NCI-H446 (cell line): ENCODE measurements around the gene PAPPA.

Experiments
- DNase-seq, 2 experiments: peaks; one replicate each; lab custom pipeline; 2025; lab: John Stamatoyannopoulos, UW

Gene PAPPA

DNA sequence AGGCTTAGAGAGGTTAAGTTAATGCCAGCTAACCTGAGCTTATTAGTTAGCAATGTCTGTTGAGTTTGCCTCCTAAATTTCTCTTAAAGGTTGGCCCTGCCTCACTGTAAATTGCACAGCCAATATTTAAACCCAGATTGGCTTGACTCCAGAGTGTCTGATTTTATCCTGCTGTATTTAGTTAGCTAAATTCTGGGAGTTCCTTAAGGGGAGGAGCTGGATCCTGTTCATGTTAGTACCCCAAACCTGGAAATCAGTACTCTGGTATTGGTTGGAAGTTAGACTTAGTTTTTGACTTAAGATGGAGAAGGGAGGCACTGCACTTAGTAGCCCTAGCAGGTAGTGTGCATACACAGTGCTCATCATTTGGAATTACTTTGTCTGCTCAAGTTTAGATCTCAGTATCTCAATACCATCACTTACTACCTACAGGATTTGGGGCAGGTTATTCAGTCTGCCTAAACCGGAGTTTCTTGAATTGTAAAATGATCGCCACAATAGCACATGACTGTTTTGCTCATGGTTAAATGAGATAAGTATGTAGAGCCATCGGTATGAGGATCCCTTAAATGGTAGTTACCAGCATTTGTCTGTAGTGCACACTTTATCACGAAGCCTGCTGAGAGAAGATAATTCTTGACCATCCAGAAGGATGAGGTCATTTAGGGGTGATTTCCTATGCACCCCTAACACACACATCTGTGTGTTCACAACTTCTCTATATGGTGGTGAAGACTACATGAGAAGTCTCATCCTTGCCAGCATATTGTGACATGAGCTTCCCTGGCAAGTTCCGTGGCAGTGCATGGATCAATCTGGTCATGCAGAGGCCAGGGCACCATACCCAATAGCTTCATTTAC is 268.8 kb downstream of the PAPPA start:
- no peak for DNase-seq

DNA sequence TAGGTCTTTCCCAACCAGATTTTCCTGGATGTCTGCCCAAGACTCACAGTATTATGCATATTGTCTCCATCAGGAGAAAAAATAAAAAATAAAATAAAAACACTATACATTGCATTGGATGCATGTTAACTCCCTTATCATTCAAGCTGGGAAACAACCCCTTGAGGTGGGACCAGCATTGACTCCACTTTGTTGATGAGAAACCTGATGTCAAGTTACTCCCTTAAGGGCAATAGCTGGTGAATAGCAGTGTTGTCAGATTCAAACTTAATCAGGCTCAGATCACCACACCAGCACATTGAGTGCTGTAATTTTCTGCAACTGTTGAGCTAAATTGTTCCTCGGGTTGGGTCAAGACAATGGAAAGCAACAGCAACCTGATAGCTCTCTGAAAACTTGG is 269.6 kb downstream of the PAPPA start:
- DNase-seq, result no peak

DNA sequence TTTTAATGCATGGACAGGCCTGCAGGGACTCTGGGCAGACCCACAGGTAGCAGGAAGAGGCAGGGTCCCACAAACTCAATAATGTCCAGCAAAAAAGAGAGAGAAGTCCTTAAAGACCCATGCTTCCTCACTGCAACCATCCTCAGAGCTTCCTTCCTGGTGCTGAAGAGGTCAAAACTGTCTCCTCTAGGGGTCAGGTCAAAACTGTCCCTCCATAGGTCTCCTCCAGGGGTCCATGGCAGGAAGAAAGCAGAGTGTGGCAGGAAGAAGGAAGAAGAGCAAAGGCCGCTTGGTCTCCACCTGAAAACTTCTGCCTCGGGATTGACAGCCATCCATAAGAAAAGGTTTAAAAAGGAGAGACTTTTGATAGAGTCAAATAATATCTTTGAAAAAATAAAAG is 271.7 kb downstream of the PAPPA start:
- DNase-seq, result no peak

DNA sequence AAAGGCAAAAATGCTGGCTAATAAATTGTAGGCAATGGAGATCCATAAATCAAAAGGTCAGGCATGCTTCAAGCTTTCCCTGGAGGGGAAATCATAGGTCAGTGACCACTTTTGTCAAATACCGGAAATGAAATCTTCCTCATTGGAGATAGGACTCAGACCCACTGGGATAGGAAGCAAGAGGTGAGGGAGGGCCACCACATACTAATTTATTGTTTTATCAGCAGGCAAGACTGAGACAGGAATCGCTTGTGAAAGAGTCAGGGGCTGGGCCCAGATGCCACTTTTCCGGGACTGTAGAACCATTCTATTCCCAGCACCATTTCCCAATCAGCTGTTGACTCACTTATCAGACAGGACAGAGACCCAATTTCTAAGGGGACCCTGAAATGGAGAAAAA is 277.3 kb downstream of the PAPPA start:
- DNase-seq, result no peak

DNA sequence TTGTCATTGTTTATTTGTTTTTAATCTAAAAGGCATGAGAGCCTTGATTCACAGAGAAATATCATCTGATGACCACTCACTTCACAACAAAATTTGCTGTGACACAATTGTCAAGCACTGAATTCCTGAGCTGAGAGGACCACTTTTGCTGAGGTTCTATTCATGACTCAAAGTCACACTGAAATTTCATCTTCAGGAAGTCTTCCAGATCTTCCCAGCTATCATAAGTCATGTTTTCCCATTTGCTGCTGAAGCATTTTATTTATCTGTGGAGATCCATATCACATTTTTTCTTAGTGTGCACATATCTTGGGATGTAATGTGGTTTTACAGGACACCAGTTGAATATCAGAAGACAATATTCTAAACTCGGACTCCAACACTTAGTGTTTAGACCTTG is 278.5 kb downstream of the PAPPA start:
- no peak for DNase-seq

DNA sequence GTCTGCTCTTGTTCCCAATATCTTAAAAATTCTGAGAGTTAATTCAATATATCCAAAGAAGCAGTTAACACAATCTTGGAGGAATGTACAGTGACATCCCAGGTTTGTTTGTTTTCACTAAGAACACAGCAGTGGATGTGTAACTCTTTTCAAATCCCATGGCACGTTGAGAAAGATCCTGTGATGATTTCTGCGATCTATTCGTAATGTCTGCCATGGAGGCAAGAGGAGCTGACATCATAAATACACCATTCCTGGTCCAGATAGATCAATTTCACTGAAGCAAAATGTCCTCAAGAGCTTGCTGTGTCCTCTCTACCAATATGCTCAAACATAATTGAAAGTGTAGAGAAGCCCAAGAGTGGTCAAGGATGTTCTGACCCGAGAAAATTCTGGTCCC is 280.7 kb downstream of the PAPPA start:
- no peak for DNase-seq

DNA sequence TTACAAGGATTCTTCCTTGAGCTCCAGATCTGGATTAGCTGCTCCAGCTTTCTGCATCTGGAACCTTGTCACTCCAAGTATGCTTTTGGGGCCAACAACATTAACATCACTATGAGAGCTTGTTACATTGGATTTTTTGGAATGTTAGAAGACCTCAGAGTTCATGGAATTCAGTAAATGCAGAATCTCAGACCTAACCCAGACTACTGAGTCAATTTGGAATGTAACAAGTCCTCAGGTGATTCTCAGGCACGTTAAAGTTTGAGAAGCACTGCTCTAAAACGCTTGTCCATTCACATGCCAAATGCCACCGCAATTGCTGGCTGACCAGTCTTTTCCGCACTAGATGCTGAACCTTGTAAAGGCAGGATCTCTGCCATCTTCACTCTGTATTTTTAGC is 282.1 kb downstream of the PAPPA start:
- DNase-seq, result no peak

DNA sequence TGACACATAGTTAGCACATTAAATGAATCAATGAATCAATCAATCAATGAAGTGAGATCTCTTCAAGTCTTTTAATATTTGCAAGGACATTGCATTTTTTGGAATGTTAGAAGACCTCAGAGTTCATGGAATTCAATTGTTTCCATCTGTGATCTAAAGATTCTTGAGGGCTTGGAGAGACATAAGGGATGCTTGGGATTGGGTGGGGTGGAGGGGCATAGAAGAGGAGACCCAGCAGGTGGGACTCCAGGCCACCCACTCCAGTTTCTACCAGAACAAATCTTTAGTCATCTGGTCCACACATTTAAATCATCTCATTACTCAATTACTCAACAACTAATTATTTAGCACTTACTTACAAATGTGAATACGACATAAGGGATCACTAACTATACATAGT is 282.5 kb downstream of the PAPPA start:
- no peak for DNase-seq

DNA sequence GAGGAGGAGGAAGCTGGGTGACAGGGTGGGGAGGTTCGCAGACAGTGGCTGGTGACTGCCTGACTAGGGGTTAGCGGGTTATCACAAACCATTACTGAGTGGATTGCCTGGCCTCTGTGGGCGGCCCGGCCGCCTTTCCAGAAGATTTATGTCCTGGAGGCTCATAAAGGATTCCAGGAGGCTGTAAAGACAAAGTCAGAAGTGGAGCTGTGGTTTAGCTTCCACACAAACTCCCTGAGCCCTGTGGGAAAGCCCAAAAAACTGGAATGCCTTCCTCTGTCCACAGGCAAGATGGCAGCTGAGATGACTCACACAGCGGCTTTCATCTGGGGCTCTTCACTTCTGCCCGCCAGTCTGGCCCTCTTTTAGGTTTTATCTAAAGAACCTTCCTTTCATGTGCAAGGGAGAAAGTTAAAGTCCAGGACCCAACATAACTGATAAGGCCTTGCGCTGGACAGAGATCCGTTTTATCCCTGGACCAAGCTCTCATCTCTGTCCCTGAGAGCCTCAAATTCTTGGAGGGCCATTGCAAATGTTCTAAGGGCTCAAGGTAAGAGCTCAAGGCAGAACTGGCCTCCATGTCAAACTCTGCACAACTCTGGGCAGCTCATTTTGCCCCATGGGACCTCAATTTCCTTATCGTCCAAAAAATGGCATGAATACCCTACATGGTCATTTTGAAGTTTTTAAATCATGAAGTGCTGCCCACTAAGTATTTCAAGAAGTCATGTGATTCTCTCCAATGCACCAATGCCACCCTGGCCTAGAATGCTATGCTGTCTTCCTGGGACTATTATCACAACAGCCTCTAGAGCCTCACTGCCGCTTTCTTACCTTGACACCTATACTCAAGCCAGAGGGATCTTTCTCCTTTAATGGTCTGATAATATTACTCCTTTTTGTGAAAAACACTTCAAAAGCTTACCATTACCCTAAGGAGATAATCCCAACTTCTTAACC is 284.1 kb downstream of the PAPPA start:
- DNase-seq, result no peak

DNA sequence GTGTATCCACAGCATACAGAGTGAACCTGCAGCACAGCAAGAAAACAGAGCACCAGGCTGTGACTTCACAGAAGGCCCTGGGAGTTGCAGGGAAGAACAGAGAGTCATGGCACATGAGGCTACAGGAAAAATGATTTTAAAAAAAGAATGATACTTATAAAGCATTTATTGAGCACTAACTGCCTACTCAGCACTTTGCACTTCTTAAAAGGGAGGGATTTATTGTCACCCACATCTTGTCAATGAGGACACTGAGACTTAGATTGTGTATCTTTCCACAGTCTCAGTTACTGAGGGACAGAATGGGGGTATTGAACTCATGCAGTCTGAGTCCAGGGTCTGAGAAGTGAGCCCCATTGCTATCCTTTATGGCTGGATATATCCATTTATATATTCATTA is 288.9 kb downstream of the PAPPA start:
- no peak for DNase-seq

DNA sequence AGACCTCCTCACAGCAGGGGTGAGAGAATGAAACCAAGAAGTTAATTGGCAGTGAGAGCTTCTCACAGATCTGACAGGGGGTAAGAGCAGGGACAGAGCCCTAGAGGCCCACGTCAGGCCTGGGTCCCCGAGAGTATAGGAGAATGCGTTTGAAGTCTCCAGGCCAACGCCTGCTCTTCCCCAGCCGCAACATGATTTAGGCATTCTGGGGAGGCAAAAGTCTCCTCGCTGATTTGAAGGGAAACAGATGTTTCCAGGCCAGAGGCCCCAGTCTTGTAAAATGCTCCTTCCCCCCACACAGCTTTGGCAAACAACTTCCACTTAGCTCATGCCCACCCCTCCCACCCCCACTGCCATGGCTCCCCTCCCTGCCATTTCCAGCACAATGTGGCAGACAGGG is 294.3 kb downstream of the PAPPA start:
- no peak for DNase-seq

DNA sequence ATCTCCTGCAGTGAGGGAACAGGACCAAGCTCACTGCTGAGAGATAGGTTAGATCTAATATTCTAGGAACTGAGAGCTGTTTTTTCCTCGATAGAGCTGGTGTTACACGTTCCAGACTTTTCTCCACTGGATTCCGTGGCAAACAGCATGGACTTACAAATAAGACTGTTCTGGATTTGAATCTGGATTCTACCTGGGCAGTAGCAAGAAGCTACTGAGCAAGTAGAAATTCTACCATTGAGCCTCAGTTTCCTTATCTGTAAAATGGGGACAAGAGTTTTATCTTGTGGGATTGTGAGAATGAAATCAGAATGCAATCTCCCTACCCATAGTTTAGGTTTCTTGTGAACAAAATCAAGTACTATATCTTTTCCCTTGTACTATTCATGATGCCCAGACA is 294.8 kb downstream of the PAPPA start:
- DNase-seq, result no peak

DNA sequence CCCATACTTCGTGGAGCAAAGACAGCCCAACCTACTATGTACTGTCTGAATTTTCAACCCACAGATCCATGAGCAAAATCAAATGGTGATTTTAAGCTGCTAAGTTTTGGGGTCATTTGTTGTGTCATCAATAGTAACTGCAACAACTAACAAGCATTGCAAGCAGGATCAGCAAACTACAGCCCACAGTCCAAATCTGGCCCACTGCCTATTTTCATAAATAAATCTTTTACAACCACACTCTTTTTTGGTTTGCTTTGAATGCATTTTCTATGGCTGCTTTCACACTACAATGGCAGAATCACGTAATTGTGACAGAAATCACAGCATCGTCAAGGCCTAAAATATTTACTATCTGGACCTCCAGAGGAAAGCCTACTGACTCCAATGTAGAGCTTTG is 296.4 kb downstream of the PAPPA start:
- no peak for DNase-seq

DNA sequence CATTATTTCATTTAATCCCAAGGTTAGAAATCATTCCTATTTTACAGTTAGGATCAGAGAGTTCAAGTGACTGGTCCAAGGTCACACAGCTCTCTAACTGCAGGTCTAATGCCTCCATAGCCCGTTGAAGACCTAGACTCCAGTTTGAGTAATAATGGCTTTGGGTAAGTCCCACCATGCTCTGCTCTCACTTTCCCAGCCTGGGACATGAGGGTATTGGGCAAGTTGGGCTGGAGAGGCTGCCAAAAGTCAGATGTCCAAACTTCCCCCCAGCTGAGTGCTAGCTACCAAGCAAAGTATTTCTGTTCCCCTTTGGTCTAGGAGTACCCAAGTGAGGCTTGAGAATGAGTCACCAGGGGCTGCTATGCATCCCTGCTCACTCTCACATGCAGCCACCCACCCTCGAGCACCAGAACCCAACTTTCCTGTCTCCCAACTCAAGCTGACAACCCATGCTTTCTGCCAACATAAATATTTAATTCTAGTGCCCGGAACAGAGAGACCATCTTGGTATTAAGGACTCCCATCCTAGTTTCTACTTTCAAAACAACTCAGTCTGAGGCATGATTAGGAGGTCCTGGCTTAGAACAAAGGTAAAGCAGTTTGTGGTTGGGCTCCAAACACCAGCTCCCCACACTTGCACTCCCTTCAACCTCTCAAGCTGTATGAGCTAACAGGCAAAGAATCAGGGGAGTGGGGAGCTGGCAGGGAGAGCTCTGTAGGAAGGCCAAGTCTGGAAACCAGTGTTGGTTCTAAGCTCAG is 297.0 kb downstream of the PAPPA start:
- no peak for DNase-seq

DNA sequence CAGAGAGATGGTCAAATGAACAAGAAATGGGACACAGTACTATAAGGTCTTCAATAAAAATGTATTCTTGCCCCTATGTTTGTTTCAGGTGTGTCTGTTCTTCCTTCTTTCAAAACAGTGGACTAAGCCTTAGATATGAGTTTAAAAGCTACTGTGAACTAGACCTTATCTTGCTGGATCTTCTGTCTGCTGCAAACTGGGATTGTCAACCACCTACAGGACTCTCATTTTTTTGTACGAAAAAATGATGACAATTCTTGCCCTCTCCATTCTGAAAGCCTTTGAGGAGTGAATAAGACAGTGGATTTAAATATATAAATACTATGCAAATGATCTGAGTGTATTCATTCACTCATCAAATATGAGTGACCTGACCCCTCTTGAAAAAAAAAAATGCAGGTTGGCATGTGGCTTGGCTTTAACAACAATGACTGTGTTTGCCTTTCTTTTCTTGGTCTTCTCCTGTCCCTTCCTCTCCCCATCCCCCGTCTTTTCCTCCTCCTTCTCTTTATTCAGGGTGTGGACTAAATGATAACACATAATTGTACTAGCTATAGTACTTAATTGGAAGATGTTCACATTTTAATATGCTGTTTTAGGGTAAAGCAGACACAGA is 298.0 kb downstream of the PAPPA start:
- DNase-seq, result no peak
